HG03571 (cell line): ENCODE data around the gene FOXP2.
"Not testable (repeated sequence)": the region's sequence is repeated elsewhere in the genome, so short reads cannot be mapped to it uniquely, and the experiment has no call there.

Experiments
- ATAC-seq: cut with Tn5 transposase; IDR thresholded peaks from one replicate; pipeline ENCODE4 v1.9.1; 2021; ENCODE audit not compliant: unreplicated experiment

The FOXP2 gene

GRCh38 chr7:114575098-114575497 lies 160.5 kb downstream of the FOXP2 start:
- ATAC-seq = no peak

- not testable (repeated sequence) for ATAC-seq
Observed at GRCh38 chr7:114580963-114581362, 166.3 kb downstream of the FOXP2 start.

- no peak for ATAC-seq
Observed at GRCh38 chr7:114588506-114588905, 173.9 kb downstream of the FOXP2 start.

GRCh38 chr7:114589436-114589835 lies 174.8 kb downstream of the FOXP2 start:
- ATAC-seq = no peak

GRCh38 chr7:114590298-114590697 lies 175.7 kb downstream of the FOXP2 start:
- ATAC-seq = no peak

- ATAC-seq = no peak
Observed at GRCh38 chr7:114598946-114599345, 184.3 kb downstream of the FOXP2 start.

GRCh38 chr7:114606100-114606499 lies 191.5 kb downstream of the FOXP2 start:
- ATAC-seq = no peak

- not testable (repeated sequence) for ATAC-seq
Observed at GRCh38 chr7:114608822-114609221, 194.2 kb downstream of the FOXP2 start.

GRCh38 chr7:114620208-114620607 lies 205.6 kb downstream of the FOXP2 start:
- ATAC-seq = no peak

GRCh38 chr7:114622221-114622620 lies 207.6 kb downstream of the FOXP2 start:
- no peak for ATAC-seq

GRCh38 chr7:114623146-114623545 lies 208.5 kb downstream of the FOXP2 start:
- ATAC-seq = no peak

- ATAC-seq = no peak
Observed at GRCh38 chr7:114627231-114627630, 212.6 kb downstream of the FOXP2 start.

- ATAC-seq = no peak
Observed at GRCh38 chr7:114628362-114628761, 213.7 kb downstream of the FOXP2 start.

GRCh38 chr7:114629762-114630161 lies 215.1 kb downstream of the FOXP2 start:
- no peak for ATAC-seq

- ATAC-seq = no peak
Observed at GRCh38 chr7:114630201-114630990, 215.8 kb downstream of the FOXP2 start.

GRCh38 chr7:114631249-114631822 lies 216.7 kb downstream of the FOXP2 start:
- ATAC-seq = no peak

- ATAC-seq = no peak
Observed at GRCh38 chr7:114639451-114639850, 224.8 kb downstream of the FOXP2 start.

GRCh38 chr7:114644455-114644854 lies 229.8 kb downstream of the FOXP2 start:
- ATAC-seq = no peak

GRCh38 chr7:114645451-114645850 lies 230.8 kb downstream of the FOXP2 start:
- no peak for ATAC-seq

GRCh38 chr7:114647518-114647917 lies 232.9 kb downstream of the FOXP2 start:
- ATAC-seq = no peak

GRCh38 chr7:114648117-114648516 lies 233.5 kb downstream of the FOXP2 start:
- ATAC-seq = no peak

GRCh38 chr7:114648680-114649079 lies 234.1 kb downstream of the FOXP2 start:
- ATAC-seq = no peak

- no peak for ATAC-seq
Observed at GRCh38 chr7:114649689-114650088, 235.1 kb downstream of the FOXP2 start.
